PFSK-1 (cell line): ENCODE results near the gene HDAC7.

Source experiments
- FOXP2 ChIP-seq: optimal IDR thresholded peaks from 2 replicates; pipeline ENCODE3; 2011; ENCODE audit warnings: borderline replicate concordance, control low read depth, inconsistent platforms; ENCODE audit not compliant: insufficient read depth; ENCODE audit errors: extremely low read length, extremely low read depth
- POLR2AphosphoS5 ChIP-seq: IDR thresholded peaks from 2 replicates; pipeline ENCODE4 v1.6.1; 2012; ENCODE audit warnings: low read depth, mild to moderate bottlenecking, control low read depth, low read length, moderate library complexity
- SIN3A ChIP-seq: IDR thresholded peaks from 2 replicates; pipeline ENCODE4 v1.6.1; 2012; ENCODE audit warnings: mild to moderate bottlenecking, low read length, moderate library complexity, borderline replicate concordance; ENCODE audit not compliant: insufficient read depth
- TAF1 ChIP-seq: IDR thresholded peaks from 2 replicates; pipeline ENCODE4 v1.6.1; 2012; ENCODE audit warnings: low read length, control low read depth, borderline replicate concordance; ENCODE audit not compliant: insufficient read depth
- TF ChIP-seq, protein P1 (sequence below), 2 experiments: IDR thresholded peaks; 2 replicates each; pipeline versions ENCODE4 v1.6.1 to v1.8.0; 2011 to 2012; ENCODE audit warnings: low read depth in 2 of 2, low read length in 2 of 2, control low read depth in 1 of 2, inconsistent platforms in 1 of 2, mild to moderate bottlenecking in 1 of 2, moderate library complexity in 1 of 2; ENCODE audit not compliant: insufficient read depth in 1 of 2

Gene HDAC7

GRCh38 chr12:47745485-47746041, 74.1 kb downstream of the HDAC7 start:
- TF ChIP-seq FOXP2 (no peak), SIN3A (no peak), TAF1 (no peak), POLR2AphosphoS5 (no peak)
- TF ChIP-seq, protein P1, sequence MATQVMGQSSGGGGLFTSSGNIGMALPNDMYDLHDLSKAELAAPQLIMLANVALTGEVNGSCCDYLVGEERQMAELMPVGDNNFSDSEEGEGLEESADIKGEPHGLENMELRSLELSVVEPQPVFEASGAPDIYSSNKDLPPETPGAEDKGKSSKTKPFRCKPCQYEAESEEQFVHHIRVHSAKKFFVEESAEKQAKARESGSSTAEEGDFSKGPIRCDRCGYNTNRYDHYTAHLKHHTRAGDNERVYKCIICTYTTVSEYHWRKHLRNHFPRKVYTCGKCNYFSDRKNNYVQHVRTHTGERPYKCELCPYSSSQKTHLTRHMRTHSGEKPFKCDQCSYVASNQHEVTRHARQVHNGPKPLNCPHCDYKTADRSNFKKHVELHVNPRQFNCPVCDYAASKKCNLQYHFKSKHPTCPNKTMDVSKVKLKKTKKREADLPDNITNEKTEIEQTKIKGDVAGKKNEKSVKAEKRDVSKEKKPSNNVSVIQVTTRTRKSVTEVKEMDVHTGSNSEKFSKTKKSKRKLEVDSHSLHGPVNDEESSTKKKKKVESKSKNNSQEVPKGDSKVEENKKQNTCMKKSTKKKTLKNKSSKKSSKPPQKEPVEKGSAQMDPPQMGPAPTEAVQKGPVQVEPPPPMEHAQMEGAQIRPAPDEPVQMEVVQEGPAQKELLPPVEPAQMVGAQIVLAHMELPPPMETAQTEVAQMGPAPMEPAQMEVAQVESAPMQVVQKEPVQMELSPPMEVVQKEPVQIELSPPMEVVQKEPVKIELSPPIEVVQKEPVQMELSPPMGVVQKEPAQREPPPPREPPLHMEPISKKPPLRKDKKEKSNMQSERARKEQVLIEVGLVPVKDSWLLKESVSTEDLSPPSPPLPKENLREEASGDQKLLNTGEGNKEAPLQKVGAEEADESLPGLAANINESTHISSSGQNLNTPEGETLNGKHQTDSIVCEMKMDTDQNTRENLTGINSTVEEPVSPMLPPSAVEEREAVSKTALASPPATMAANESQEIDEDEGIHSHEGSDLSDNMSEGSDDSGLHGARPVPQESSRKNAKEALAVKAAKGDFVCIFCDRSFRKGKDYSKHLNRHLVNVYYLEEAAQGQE (IDR thresholded peaks at IDR 0.05; ENCODE audit: insufficient read depth in 1 of 2, low read depth in 2 of 2, low read length in 2 of 2) = no peak

DNA sequence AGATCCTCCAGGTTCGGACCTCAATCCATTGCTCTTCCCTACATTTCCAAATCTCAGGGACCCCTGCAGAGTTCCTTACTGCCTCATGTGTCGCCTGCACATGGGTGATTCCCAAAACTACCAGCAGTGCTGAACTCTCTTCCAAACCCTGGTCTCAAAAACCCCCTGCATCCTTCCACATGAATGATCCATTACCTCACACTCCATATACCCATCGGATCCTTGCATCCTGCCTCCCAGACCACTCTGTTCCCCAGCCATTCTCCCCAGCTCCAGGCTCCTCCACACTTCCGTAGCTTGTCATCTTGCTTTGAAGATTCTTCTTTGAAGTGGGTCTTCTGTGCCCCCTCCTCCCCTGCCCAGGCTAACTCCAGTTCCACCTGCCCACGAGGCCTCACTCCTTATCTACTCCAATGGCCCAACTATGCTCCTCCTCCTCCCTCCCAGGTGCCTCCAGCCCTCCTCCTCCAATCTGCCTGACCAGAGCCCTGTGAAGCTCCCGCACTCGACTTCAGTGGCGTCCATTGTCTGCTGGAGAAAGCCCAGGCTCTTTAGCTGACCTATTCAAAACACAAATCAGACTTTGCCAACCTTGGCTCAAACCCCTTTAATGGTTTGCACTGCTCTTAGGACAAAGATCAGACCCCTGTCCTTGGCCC, 74.8 kb downstream of the HDAC7 start:
- no peak for TF ChIP-seq FOXP2
- TF ChIP-seq POLR2AphosphoS5 = no peak
- TF ChIP-seq, protein P1 (IDR thresholded peaks at IDR 0.05; ENCODE audit: insufficient read depth in 1 of 2, low read depth in 2 of 2, low read length in 2 of 2) = no peak
- no peak for TF ChIP-seq SIN3A
- TF ChIP-seq TAF1 = no peak

DNA sequence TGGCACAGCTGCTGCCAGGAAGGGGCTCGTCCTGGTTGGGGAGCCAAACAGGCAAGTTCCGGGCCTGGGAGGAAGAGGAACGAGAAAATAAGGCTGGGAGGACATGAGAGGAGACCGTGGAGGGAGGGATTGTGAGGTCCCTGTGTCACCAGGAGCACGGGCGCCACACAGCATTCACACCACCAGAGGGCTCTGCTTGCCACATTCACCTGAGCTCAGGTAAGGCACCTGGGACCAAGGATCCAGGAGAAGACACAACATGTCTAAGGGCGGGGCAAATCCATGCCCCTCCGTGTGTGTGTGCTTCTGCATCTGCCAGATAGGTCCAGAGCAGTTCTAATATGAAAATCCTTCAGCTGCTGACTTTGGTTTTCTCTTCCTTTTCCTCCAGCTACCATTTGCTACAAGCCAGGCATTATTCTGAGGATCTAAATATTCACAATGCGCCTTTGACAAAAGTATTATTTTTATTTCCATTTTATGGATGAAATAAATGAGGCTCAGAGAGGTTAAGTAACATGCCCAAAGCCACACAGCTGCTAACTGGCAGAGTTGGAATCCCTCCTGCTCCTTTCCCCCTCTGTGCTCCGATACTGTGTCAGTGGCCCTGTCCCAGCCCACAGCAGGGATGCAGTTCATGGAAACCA, 75.6 kb downstream of the HDAC7 start:
- no peak for TF ChIP-seq TAF1
- no peak for TF ChIP-seq POLR2AphosphoS5
- TF ChIP-seq, protein P1 (IDR thresholded peaks at IDR 0.05; ENCODE audit: insufficient read depth in 1 of 2, low read depth in 2 of 2, low read length in 2 of 2) = no peak
- no peak for TF ChIP-seq FOXP2
- no peak for TF ChIP-seq SIN3A

DNA sequence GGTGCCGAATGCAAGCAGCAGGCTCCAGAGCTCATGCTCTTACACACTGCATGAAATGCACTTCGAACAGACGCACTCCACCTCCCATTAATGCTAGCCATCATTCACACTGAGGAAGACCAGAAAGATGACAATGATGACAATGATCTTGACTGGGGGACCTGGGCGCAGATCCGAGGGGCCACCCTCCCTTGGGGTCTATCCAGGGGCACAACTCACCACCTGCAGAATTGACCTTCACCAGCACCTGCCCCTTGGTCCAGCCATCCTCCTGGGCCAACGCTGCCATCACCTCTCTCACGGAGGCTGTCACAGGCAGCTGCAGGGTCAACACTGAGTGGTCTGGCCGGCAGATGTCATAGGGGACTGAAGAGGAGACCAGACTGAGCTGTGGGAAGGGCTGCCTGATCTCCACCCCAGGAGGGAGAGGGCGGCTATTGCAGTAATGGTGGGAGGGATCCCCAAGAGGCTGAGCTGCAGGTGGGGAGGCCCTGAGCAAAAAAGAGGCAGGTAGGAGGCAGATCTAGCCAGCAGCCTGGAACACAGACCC, 76.3 kb downstream of the HDAC7 start:
- TF ChIP-seq SIN3A = no peak
- TF ChIP-seq, protein P1 (IDR thresholded peaks at IDR 0.05; ENCODE audit: insufficient read depth in 1 of 2, low read depth in 2 of 2, low read length in 2 of 2) = no peak
- TF ChIP-seq TAF1 = no peak
- no peak for TF ChIP-seq POLR2AphosphoS5
- TF ChIP-seq FOXP2 = no peak
